CD4-positive, alpha-beta memory T cell (primary cell): ENCODE measurements around the gene RABEP2. TPM values are rescaled to one million over a fixed set of nuclear protein-coding genes. Genes with fewer than 3 reads are reported as not detected.

Source experiments
- CTCF ChIA-PET: fragments of 350-600 bp; sonication (Branson Sonifier 250); formaldehyde crosslinking; loops from one replicate; lab custom pipeline; 2021; ENCODE audit warnings: inconsistent platforms; ENCODE audit not compliant: partially characterized antibody; lab: Charles Lee
- POLR2A ChIA-PET: fragments of 350-600 bp; sonication (Branson Sonifier 250); formaldehyde crosslinking; loops from one replicate; lab custom pipeline; 2021; ENCODE audit not compliant: partially characterized antibody; lab: Charles Lee
- DNase-seq, 5 donors: peaks; one replicate each; pipeline versions ENCODE4 v3.0.0 to v3.0.0-alpha.2; 2020 to 2022; ENCODE audit warnings: mixed read lengths in 1 of 5
- H3K27ac ChIP-seq: one replicate; pipeline ENCODE4 v1.7.0; 2013; ENCODE audit warnings: low read depth, low read length
- H3K27me3 ChIP-seq: 2 replicates; pipeline ENCODE4 v1.7.0; 2013; ENCODE audit warnings: mild to moderate bottlenecking, low read length, moderate library complexity; ENCODE audit not compliant: insufficient read depth
- H3K36me3 ChIP-seq: 2 replicates; pipeline ENCODE4 v1.7.0; 2013; ENCODE audit warnings: mild to moderate bottlenecking, low read length, moderate library complexity; ENCODE audit not compliant: insufficient read depth
- H3K4me1 ChIP-seq: 2 replicates; pipeline ENCODE4 v1.7.0; 2013; ENCODE audit warnings: mild to moderate bottlenecking, low read length, moderate library complexity; ENCODE audit not compliant: insufficient read depth
- H3K4me3 ChIP-seq, 2 donors: one replicate each; pipeline ENCODE4 v1.7.0; 2013; ENCODE audit warnings: low read length in 2 of 2, mild to moderate bottlenecking in 1 of 2
- H3K9me3 ChIP-seq, 2 donors: one replicate each; pipeline ENCODE4 v1.7.0; 2013; ENCODE audit warnings: low read length in 2 of 2, control low read depth in 1 of 2; ENCODE audit not compliant: control insufficient read depth in 1 of 2
- H3K27ac Mint-ChIP-seq, 7 donors: one replicate each; pipeline ENCODE4 v1.8.0; 2020 to 2021; ENCODE audit warnings: mixed read lengths in 7 of 7, mild to moderate bottlenecking in 6 of 7, inconsistent platforms in 3 of 7, moderate library complexity in 3 of 7
- H3K27me3 Mint-ChIP-seq, 2 donors: one replicate each; pipeline ENCODE4 v1.8.0; 2020 to 2021; ENCODE audit warnings: mixed read lengths in 2 of 2
- H3K36me3 Mint-ChIP-seq, 2 donors: one replicate each; pipeline ENCODE4 v1.8.0; 2020 to 2021; ENCODE audit warnings: mixed read lengths in 2 of 2, inconsistent platforms in 1 of 2, mild to moderate bottlenecking in 1 of 2
- H3K4me1 Mint-ChIP-seq, 4 donors: one replicate each; pipeline ENCODE4 v1.8.0; 2020 to 2021; ENCODE audit warnings: mixed read lengths in 4 of 4, mild to moderate bottlenecking in 1 of 4
- H3K4me3 Mint-ChIP-seq, 8 donors: one replicate each; pipeline ENCODE4 v1.8.0; 2020 to 2021; ENCODE audit warnings: mixed read lengths in 8 of 8, mild to moderate bottlenecking in 7 of 8, moderate library complexity in 6 of 8, inconsistent platforms in 3 of 8
- H3K9me3 Mint-ChIP-seq, 8 donors: one replicate each; pipeline ENCODE4 v1.8.0; 2020 to 2021; ENCODE audit warnings: mixed read lengths in 8 of 8, mild to moderate bottlenecking in 5 of 8, inconsistent platforms in 3 of 8, moderate library complexity in 1 of 8
- intact Hi-C: fragments of 100-400 bp; cut with micrococcal nuclease; formaldehyde crosslinking; loops from one replicate; pipeline ENCODE4 v1.15.1; 2023
- polyA plus RNA-seq, 2 donors: library from polyadenylated mRNA; unstranded; fragments of 300-500 nt; fragmentation: Illumina TruSeq; gene quantifications; one replicate each; pipeline ENCODE4 v1.2.3, GENCODE V29; 2021
- total RNA-seq, 2 experiments: library from RNA; stranded (reverse); gene quantifications; one replicate each; pipeline ENCODE4 v1.2.3, GENCODE V29; 2021

The RABEP2 gene
- total and polyA plus RNA-seq, 4 experiments from 2014 or later, result 3.1 to 29.0 (median 15.4) TPM

DNA sequence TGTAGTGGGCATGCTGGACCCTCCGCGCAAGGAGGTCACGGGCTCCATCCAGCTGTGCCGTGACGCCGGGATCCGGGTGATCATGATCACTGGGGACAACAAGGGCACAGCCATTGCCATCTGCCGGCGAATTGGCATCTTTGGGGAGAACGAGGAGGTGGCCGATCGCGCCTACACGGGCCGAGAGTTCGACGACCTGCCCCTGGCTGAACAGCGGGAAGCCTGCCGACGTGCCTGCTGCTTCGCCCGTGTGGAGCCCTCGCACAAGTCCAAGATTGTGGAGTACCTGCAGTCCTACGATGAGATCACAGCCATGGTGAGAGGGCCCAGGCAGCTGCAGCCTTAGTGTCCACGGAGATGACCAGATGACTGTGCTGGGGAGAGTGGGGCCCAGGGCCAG, 24.4 kb downstream of the RABEP2 start:
- Mint-ChIP-seq H3K27ac (peak overlapping the region in 1 of 7 donors; percentile 83), H3K4me3 (no peak overlapping the region), H3K36me3 (no peaks in the 10 kb centered on the region), H3K27me3 (no peaks in the 10 kb centered on the region), H3K9me3 (no peaks in the 10 kb centered on the region), H3K4me1 (no peaks in the 10 kb centered on the region)
- peak in 1 of 5 donors; percentile 34 for DNase-seq
- H3K4me3 ChIP-seq, result no peak overlapping the region
- no peaks in the 10 kb centered on the region for H3K27me3 ChIP-seq
- H3K27ac ChIP-seq, result no peak overlapping the region
- H3K4me1 ChIP-seq, result no peaks in the 10 kb centered on the region
- CTCF ChIA-PET, result interaction anchor here (0.9 kb wide), 1 partner anchor 14 kb away, joined by 3 read pairs; no protein-coding TSS in a partner anchor
- intact Hi-C loops, result no loop called here
- H3K36me3 ChIP-seq, result no peaks in the 10 kb centered on the region
- H3K9me3 ChIP-seq, result no peaks in the 10 kb centered on the region
- POLR2A ChIA-PET, result no interaction called here

DNA sequence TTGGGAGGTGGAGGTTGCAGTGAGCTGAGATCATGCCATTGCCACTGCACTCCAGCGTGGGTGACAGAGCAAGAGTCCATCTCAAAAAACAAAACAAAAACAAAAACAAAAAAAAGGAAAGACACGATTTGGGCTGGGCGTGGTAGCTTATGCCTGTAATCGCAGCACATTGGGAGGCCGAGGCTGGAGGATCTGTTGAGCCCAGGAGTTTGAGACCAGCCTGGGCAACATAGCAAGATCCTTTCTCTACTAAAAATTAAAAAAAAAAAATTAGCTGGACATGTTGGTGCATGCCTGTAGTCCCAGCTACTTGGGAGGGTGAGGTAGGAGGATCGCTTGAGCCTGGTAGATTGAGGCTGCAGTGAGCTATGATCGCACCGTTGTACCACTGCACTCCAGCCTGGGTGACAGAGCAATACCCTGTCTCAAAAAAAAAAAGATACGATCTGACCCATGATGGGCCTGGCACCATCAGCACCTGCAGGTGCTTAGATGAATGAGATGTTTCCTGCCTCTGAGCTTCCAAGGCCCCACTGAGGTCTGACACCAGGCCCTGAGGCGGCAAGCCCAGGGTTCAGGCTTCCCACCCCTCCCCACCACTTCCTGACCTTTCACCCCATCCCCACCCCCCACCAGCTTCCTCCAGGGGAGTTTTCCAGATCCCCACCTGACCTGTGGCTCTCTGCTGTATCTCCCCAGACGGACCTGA, 25.0 kb downstream of the RABEP2 start:
- Mint-ChIP-seq H3K4me1 (no peaks in the 10 kb centered on the region), H3K9me3 (no peaks in the 10 kb centered on the region), H3K4me3 (no peak overlapping the region), H3K27me3 (no peaks in the 10 kb centered on the region), H3K27ac (no peak overlapping the region), H3K36me3 (no peaks in the 10 kb centered on the region)
- no peaks in the 10 kb centered on the region for H3K36me3 ChIP-seq
- no peaks in the 10 kb centered on the region for H3K4me1 ChIP-seq
- peak in 1 of 5 donors; percentile 26 for DNase-seq
- intact Hi-C loops, result no loop called here
- no peak overlapping the region for H3K27ac ChIP-seq
- ChIA-PET CTCF (interaction anchor here (0.9 kb wide), 1 partner anchor 15 kb away, joined by 3 read pairs; no protein-coding TSS in a partner anchor), POLR2A (no interaction called here)
- H3K9me3 ChIP-seq, result no peaks in the 10 kb centered on the region
- no peaks in the 10 kb centered on the region for H3K27me3 ChIP-seq
- no peak overlapping the region for H3K4me3 ChIP-seq

DNA sequence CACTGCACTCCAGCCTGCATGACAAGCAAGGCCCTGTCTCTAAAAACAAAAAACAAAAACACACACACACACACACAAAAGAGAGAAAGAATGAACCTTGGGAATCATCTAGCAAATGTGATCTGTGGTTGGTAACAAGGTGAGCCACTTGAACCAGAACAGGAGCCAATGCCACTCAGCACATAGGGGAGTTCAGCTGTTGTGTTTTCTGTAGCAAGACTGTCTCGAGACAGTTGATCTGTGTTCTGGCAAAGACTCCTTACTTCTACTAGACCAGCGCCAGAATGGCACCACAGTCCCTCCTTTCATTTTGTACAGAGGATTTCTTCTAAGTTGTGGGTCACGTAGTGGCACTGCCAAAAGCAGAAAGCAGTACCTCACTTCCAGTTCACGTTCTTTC, 26.1 kb downstream of the RABEP2 start:
- Mint-ChIP-seq H3K27ac (peak overlapping the region in 1 of 7 donors; percentile 40), H3K27me3 (no peaks in the 10 kb centered on the region), H3K36me3 (no peaks in the 10 kb centered on the region), H3K4me3 (no peak overlapping the region), H3K9me3 (no peaks in the 10 kb centered on the region), H3K4me1 (no peaks in the 10 kb centered on the region)
- peak in 1 of 5 donors; percentile 25 for DNase-seq
- Histone ChIP-seq H3K9me3 (no peaks in the 10 kb centered on the region), H3K4me3 (no peak overlapping the region), H3K36me3 (no peaks in the 10 kb centered on the region), H3K27me3 (no peaks in the 10 kb centered on the region), H3K27ac (no peak overlapping the region), H3K4me1 (no peaks in the 10 kb centered on the region)
- intact Hi-C loops, result no loop called here
- POLR2A ChIA-PET, result no interaction called here
- CTCF ChIA-PET, result no interaction called here

DNA sequence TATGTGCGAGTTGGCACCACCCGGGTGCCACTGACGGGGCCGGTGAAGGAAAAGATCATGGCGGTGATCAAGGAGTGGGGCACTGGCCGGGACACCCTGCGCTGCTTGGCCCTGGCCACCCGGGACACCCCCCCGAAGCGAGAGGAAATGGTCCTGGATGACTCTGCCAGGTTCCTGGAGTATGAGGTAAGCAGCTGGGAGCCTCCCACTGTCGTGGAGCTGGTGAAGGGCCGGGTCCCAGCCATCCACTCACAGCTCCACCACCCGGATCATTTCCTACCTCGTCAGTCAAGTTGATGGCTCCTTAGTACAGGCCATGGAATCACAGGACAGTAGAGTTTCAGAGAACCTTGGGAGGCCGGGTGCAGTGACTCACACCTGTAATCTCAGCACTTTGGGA, 26.8 kb downstream of the RABEP2 start:
- Histone ChIP-seq H3K27me3 (no peaks in the 10 kb centered on the region), H3K4me1 (no peaks in the 10 kb centered on the region), H3K27ac (no peak overlapping the region), H3K4me3 (no peak overlapping the region), H3K9me3 (no peaks in the 10 kb centered on the region), H3K36me3 (no peaks in the 10 kb centered on the region)
- H3K27me3 Mint-ChIP-seq, result no peaks in the 10 kb centered on the region
- H3K36me3 Mint-ChIP-seq, result no peaks in the 10 kb centered on the region
- ChIA-PET CTCF (no interaction called here), POLR2A (no interaction called here)
- no peak overlapping the region for H3K27ac Mint-ChIP-seq
- no peak for DNase-seq
- H3K4me1 Mint-ChIP-seq, result no peaks in the 10 kb centered on the region
- H3K4me3 Mint-ChIP-seq, result no peak overlapping the region
- intact Hi-C loops, result no loop called here
- no peaks in the 10 kb centered on the region for H3K9me3 Mint-ChIP-seq

DNA sequence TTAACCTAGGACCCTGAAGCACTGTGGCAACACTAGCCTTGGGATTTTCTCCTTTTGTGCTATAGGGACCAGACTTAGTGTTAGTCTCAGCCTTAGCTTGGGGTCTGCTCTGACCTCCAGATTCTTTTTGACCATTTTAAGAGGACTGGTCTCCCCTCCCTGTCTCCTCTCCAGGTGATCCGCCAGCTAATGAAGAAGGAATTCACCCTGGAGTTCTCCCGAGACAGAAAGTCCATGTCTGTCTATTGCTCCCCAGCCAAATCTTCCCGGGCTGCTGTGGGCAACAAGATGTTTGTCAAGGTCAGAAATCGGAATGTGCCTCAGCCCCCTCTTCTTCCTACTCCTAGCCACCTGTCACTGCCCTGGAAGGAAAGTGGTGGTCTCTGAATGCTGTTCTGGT, 27.2 kb downstream of the RABEP2 start:
- no peaks in the 10 kb centered on the region for H3K9me3 Mint-ChIP-seq
- H3K4me3 ChIP-seq, result no peak overlapping the region
- no peak for DNase-seq
- no peaks in the 10 kb centered on the region for H3K9me3 ChIP-seq
- H3K27ac ChIP-seq, result no peak overlapping the region
- POLR2A ChIA-PET, result no interaction called here
- CTCF ChIA-PET, result no interaction called here
- intact Hi-C loops, result no loop called here
- no peak overlapping the region for H3K4me3 Mint-ChIP-seq
- no peak overlapping the region for H3K27ac Mint-ChIP-seq
- no peaks in the 10 kb centered on the region for H3K36me3 ChIP-seq
- no peaks in the 10 kb centered on the region for H3K4me1 ChIP-seq
- no peaks in the 10 kb centered on the region for H3K27me3 ChIP-seq
- no peaks in the 10 kb centered on the region for H3K4me1 Mint-ChIP-seq
- H3K36me3 Mint-ChIP-seq, result no peaks in the 10 kb centered on the region
- H3K27me3 Mint-ChIP-seq, result no peaks in the 10 kb centered on the region

DNA sequence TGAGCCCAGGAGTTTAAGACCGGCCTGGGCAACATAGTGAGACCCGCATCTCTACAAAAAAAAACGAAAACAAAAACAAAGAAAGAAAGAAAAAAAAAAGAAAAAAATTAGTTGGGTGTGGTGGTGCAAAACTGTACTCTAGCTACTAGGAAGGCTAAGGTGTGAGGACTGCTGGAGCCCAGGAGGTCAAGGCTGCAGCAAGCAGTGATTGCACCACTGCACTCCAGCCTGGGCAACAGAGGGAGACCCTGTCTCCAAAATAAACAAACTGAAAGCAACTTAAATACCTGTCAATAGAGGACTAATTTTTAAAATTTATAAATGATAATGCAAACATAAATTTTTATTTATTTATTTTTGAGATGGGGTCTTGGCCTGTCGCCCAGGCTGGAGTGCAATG, 29.4 kb downstream of the RABEP2 start:
- Mint-ChIP-seq H3K4me1 (no peaks in the 10 kb centered on the region), H3K27ac (no peak overlapping the region), H3K9me3 (no peaks in the 10 kb centered on the region), H3K27me3 (no peaks in the 10 kb centered on the region), H3K36me3 (no peaks in the 10 kb centered on the region), H3K4me3 (no peak overlapping the region)
- POLR2A ChIA-PET, result no interaction called here
- Histone ChIP-seq H3K27ac (no peak overlapping the region), H3K27me3 (no peaks in the 10 kb centered on the region), H3K4me1 (no peaks in the 10 kb centered on the region), H3K9me3 (no peaks in the 10 kb centered on the region), H3K4me3 (no peak overlapping the region), H3K36me3 (no peaks in the 10 kb centered on the region)
- intact Hi-C loops, result no loop called here
- CTCF ChIA-PET, result no interaction called here
- DNase-seq, result no peak

DNA sequence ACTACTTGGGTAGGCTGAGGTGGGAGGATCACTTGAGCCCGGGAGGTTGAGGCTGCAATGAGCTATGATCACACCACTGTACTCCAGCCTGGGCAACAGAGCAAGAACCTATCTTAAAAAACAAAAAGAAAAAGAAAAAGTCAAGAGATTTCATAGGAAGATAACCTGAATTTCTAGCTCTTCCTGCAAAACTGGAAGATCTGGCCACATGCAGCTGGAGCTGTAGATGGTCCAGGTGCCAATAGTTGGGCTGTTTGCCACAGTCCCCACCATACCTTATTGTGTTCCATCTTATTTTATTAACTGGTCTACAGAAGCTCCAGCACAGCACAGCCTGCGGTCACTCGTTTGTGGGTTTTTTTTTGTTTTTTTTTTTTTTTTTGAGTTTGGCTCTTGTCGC, 31.7 kb downstream of the RABEP2 start:
- POLR2A ChIA-PET, result no interaction called here
- no peak overlapping the region for H3K4me3 Mint-ChIP-seq
- no peaks in the 10 kb centered on the region for H3K27me3 Mint-ChIP-seq
- Histone ChIP-seq H3K27ac (no peak overlapping the region), H3K4me1 (no peaks in the 10 kb centered on the region), H3K9me3 (no peaks in the 10 kb centered on the region), H3K27me3 (no peaks in the 10 kb centered on the region), H3K4me3 (no peak overlapping the region), H3K36me3 (no peaks in the 10 kb centered on the region)
- H3K9me3 Mint-ChIP-seq, result no peaks in the 10 kb centered on the region
- H3K36me3 Mint-ChIP-seq, result no peaks in the 10 kb centered on the region
- DNase-seq, result no peak
- H3K27ac Mint-ChIP-seq, result no peak overlapping the region
- CTCF ChIA-PET, result no interaction called here
- intact Hi-C loops, result no loop called here
- no peaks in the 10 kb centered on the region for H3K4me1 Mint-ChIP-seq
